HepG2 (cell line): Measurements from ENCODE around the gene CHSY3. TPM values are rescaled to one million over a fixed set of nuclear protein-coding genes. Genes with fewer than 3 reads are reported as not detected.

ENCODE experiments used
- ATAC-seq: fragments of 200-7000 bp; cut with Tn5 transposase; 3 replicates; pipeline ENCODE4 v1.9.1; 2020; ENCODE audit warnings: mild to moderate bottlenecking, moderate library complexity
- BruUV-seq: library from RNA; stranded (reverse); fragments of 400-500 nt; replicated peaks from 2 replicates; lab custom pipeline; 2021; lab: Mats Ljungman, UMichigan
- CTCF ChIA-PET: fragments of 300-600 bp; formaldehyde crosslinking; extraction: SDS; loops from one replicate; lab custom pipeline; 2021; ENCODE audit warnings: low total read pairs, inconsistent platforms, low intra/inter-chr PET ratio; lab: Yijun Ruan, JAX
- POLR2A ChIA-PET: fragments of 350-600 bp; sonication (Branson Sonifier 250); formaldehyde crosslinking; loops from one replicate; lab custom pipeline; 2020; ENCODE audit warnings: antibody characterized with exemption, inconsistent platforms; lab: Yijun Ruan, JAX
- DNase-seq: peaks from one replicate; pipeline ENCODE4 v3.0.0-alpha.2; 2015; ENCODE audit warnings: low spot score
- FAIRE-seq: peaks from 3 replicates; lab custom pipeline; 2011; peaks lifted over from hg19 to GRCh38; lab: Jason Lieb, UNC
- H2AFZ ChIP-seq: one replicate; pipeline ENCODE4 v1.6.1; 2011; ENCODE audit warnings: low read length, inconsistent platforms
- H3K27ac ChIP-seq: fragments of 300-600 bp; 3 replicates; pipeline ENCODE4 v1.8.0; 2011; ENCODE audit warnings: mixed run types, mild to moderate bottlenecking, mixed read lengths, low read length, inconsistent platforms; ENCODE audit not compliant: insufficient read depth; ENCODE audit errors: extremely low read length
- H3K27me3 ChIP-seq, 2 experiments: fragments of 200-600 bp in 1 of 2; 2 replicates in 1 of 2; 3 replicates in 1 of 2; pipeline versions ENCODE4 v1.6.0 to v1.8.0; 2011; ENCODE audit warnings: low read length in 2 of 2, mild to moderate bottlenecking in 2 of 2, moderate library complexity in 2 of 2, inconsistent platforms in 1 of 2; ENCODE audit not compliant: insufficient read depth in 2 of 2, control insufficient read depth in 1 of 2
- H3K36me3 ChIP-seq, 2 experiments: fragments of 200-600 bp in 1 of 2; replicated peaks in 1 of 2; 2 replicates in 1 of 2; 3 replicates in 1 of 2; pipeline versions ENCODE4 v1.5.1 to v1.8.0; 2011; ENCODE audit warnings: low read length in 2 of 2, inconsistent platforms in 1 of 2; ENCODE audit not compliant: insufficient read depth in 2 of 2, control insufficient read depth in 1 of 2
- H3K4me1 ChIP-seq: 2 replicates; pipeline ENCODE4 v1.5.1; 2012; ENCODE audit warnings: low read length, inconsistent platforms; ENCODE audit not compliant: insufficient read depth
- H3K4me2 ChIP-seq: 2 replicates; pipeline ENCODE4 v1.6.0; 2011; ENCODE audit warnings: low read depth, low read length, inconsistent platforms
- H3K4me3 ChIP-seq, 3 experiments: fragments of 200-600 bp in 1 of 3; sonication (generic), shearing (Covaris generic) in 1 of 3; replicated peaks in 1 of 3; 2 replicates each; pipeline ENCODE4 v1.5.1; 2011 to 2016; ENCODE audit warnings: low read length in 3 of 3, inconsistent platforms in 2 of 3, low read depth in 2 of 3, mild to moderate bottlenecking in 2 of 3, control low read depth in 1 of 3, mixed read lengths in 1 of 3; ENCODE audit not compliant: insufficient read depth in 1 of 3
- H3K79me2 ChIP-seq: one replicate; pipeline ENCODE4 v1.6.1; 2011; ENCODE audit warnings: low read length, inconsistent platforms; ENCODE audit not compliant: insufficient read depth
- H3K9ac ChIP-seq: 2 replicates; pipeline ENCODE4 v1.6.0; 2011; ENCODE audit warnings: mild to moderate bottlenecking, low read depth, low read length, inconsistent platforms; ENCODE audit not compliant: insufficient read depth
- H3K9me3 ChIP-seq: 2 replicates; pipeline ENCODE4 v1.5.1; 2012; ENCODE audit warnings: mild to moderate bottlenecking, low read length
- H4K20me1 ChIP-seq: 2 replicates; pipeline ENCODE4 v1.6.0; 2011; ENCODE audit warnings: inconsistent platforms, mild to moderate bottlenecking, low read length, moderate library complexity; ENCODE audit not compliant: insufficient read depth
- DPF2 ChIP-seq: sonication (generic); formaldehyde crosslinking; IDR thresholded peaks from 2 replicates; pipeline ENCODE4 v1.4.0; 2020; ENCODE audit warnings: mild to moderate bottlenecking, low read depth, missing genetic modification reagents, borderline replicate concordance
- E2F2 ChIP-seq: sonication (generic); formaldehyde crosslinking; IDR thresholded peaks from 2 replicates; pipeline ENCODE4 v1.4.0; 2020; ENCODE audit warnings: missing genetic modification reagents, borderline replicate concordance
- FOXM1 ChIP-seq: sonication (generic); formaldehyde crosslinking; IDR thresholded peaks from 2 replicates; pipeline ENCODE4 v1.5.0; 2020; ENCODE audit warnings: missing genetic modification reagents
- HNF1B ChIP-seq: sonication (generic); formaldehyde crosslinking; IDR thresholded peaks from 2 replicates; pipeline ENCODE4 v1.5.1; 2020; ENCODE audit warnings: mild to moderate bottlenecking, moderate library complexity, missing genetic modification reagents
- IRF9 ChIP-seq: sonication (generic); formaldehyde crosslinking; IDR thresholded peaks from 2 replicates; pipeline ENCODE4 v1.8.0; 2022; ENCODE audit warnings: missing genetic modification reagents, mild to moderate bottlenecking, borderline replicate concordance
- KLF13 ChIP-seq: sonication (generic); formaldehyde crosslinking; IDR thresholded peaks from 2 replicates; pipeline ENCODE4 v1.4.0; 2020; ENCODE audit warnings: mild to moderate bottlenecking, missing genetic modification reagents
- LBX2 ChIP-seq: sonication (generic); formaldehyde crosslinking; IDR thresholded peaks from 2 replicates; pipeline ENCODE4 v1.5.0; 2020; ENCODE audit warnings: missing genetic modification reagents, mild to moderate bottlenecking, borderline replicate concordance
- NCOA1 ChIP-seq: sonication (generic); formaldehyde crosslinking; IDR thresholded peaks from 2 replicates; pipeline ENCODE4 v1.9.0; 2021; ENCODE audit warnings: missing genetic modification reagents
- NCOA5 ChIP-seq: sonication (generic); formaldehyde crosslinking; IDR thresholded peaks from 2 replicates; pipeline ENCODE4 v1.4.0; 2020; ENCODE audit warnings: missing genetic modification reagents
- NR2F1 ChIP-seq, 2 experiments: fragments of 450-650 bp in 1 of 2; formaldehyde crosslinking in 1 of 2; IDR thresholded peaks; 2 replicates each; pipeline versions ENCODE4 v1.5.0 to v1.6.1; 2016 to 2020; ENCODE audit warnings: mild to moderate bottlenecking in 1 of 2, missing compliant biosample characterization in 1 of 2, missing genetic modification reagents in 1 of 2, moderate library complexity in 1 of 2
- SAFB2 ChIP-seq: sonication (generic); formaldehyde crosslinking; IDR thresholded peaks from 2 replicates; pipeline ENCODE4 v1.5.1; 2020; ENCODE audit warnings: missing genetic modification reagents, low read depth, mild to moderate bottlenecking, borderline replicate concordance
- SRSF9 ChIP-seq: fragments of 200-400 bp; formaldehyde crosslinking; IDR thresholded peaks from 2 replicates; pipeline ENCODE4 v1.6.1; 2018; ENCODE audit warnings: borderline replicate concordance, mild to moderate bottlenecking, low read depth, low read length; ENCODE audit not compliant: insufficient read depth, poor library complexity, severe bottlenecking
- SYNCRIP ChIP-seq: fragments of 200-400 bp; formaldehyde crosslinking; IDR thresholded peaks from 2 replicates; pipeline ENCODE4 v1.6.1; 2018; ENCODE audit warnings: mild to moderate bottlenecking, low read depth, low read length; ENCODE audit not compliant: insufficient read depth
- TFDP2 ChIP-seq: sonication (generic); formaldehyde crosslinking; IDR thresholded peaks from 2 replicates; pipeline ENCODE4 v1.4.0; 2020; ENCODE audit warnings: missing genetic modification reagents
- TGIF2 ChIP-seq: IDR thresholded peaks from 2 replicates; pipeline ENCODE4 v1.6.1; 2016; ENCODE audit warnings: control low read depth, missing compliant biosample characterization
- ZNF563 ChIP-seq: sonication (generic); formaldehyde crosslinking; IDR thresholded peaks from 2 replicates; pipeline ENCODE4 v1.8.0; 2022; ENCODE audit warnings: mild to moderate bottlenecking, moderate library complexity, missing genetic modification reagents
- ZSCAN9 ChIP-seq: IDR thresholded peaks from 2 replicates; pipeline ENCODE4 v1.6.1; 2016; ENCODE audit warnings: borderline replicate concordance
- WGBS: methylation state at CpG from one replicate; pipeline ENCODE4 v1.1.6; 2017; ENCODE audit warnings: low lambda C conversion rate; 5-methylcytosine and 5-hydroxymethylcytosine counted together
- in situ Hi-C: cut with HindIII; loops from 2 replicates; pipeline ENCODE4 v1.10.0; 2017; ENCODE audit warnings: low pct_unique_long_range_greater_than_20kb; ENCODE audit not compliant: extremely low pct_ligation_motif_present
- intact Hi-C: fragments of 100-400 bp; cut with micrococcal nuclease; formaldehyde crosslinking; loops from one replicate; pipeline ENCODE4 v1.10.0; 2022; ENCODE audit not compliant: unreplicated experiment
- polyA plus RNA-seq, 8 experiments: library from polyadenylated mRNA; depleted of rRNA in 3 of 8; stranded (reverse) in 7 of 8; unstranded in 1 of 8; fragments of >200 nt; fragmentation: Illumina TruSeq in 4 of 8; extraction: Trizol in 4 of 8; gene quantifications; 2 replicates each; pipeline versions ENCODE4 v1.2.1 to v1.2.3, GENCODE V29; 2011 to 2016; ENCODE audit warnings: low read depth in 4 of 8, missing spikeins in 1 of 8, mixed read lengths in 1 of 8; ENCODE audit not compliant: insufficient read depth in 1 of 8
- total RNA-seq, 5 experiments: library from RNA; depleted of rRNA; stranded (reverse); fragments of >200 nt; fragmentation: Illumina TruSeq; extraction: Trizol; gene quantifications; 2 replicates each; pipeline ENCODE4 v1.2.3, GENCODE V29; 2016; ENCODE audit warnings: low read depth in 1 of 5

Gene CHSY3
- total and polyA plus RNA-seq, 2 of the 13 experiments (the other 11 are each of a cell fraction or from before 2014, with no cell fraction given), result 0.26 to 4.1 TPM

GRCh38 chr5:130164966-130165365, 260.7 kb downstream of the CHSY3 start:
- BruUV-seq, result no TSS peak
- no peaks in the 10 kb centered on the region for H3K36me3 ChIP-seq
- no peaks in the 10 kb centered on the region for H3K27me3 ChIP-seq
- POLR2A ChIA-PET, result no interaction called here
- H3K27ac ChIP-seq, result no peak overlapping the region
- H3K4me2 ChIP-seq, result no peak overlapping the region
- CTCF ChIA-PET, result no interaction called here
- no peaks in the 10 kb centered on the region for H3K4me1 ChIP-seq
- in situ Hi-C loops (no loop called here), intact Hi-C loops (no loop called here)
- no peaks in the 10 kb centered on the region for H3K9me3 ChIP-seq
- no peak for ATAC-seq
- H3K4me3 ChIP-seq, result no peak overlapping the region
- TF ChIP-seq ZNF563 (CRISPR knock-in tag) (no peak), SYNCRIP (no peak), NCOA5 (CRISPR knock-in tag) (no peak), KLF13 (CRISPR knock-in tag) (no peak), TGIF2 (no peak), FOXM1 (CRISPR knock-in tag) (no peak), SAFB2 (CRISPR knock-in tag) (no peak), E2F2 (CRISPR knock-in tag) (no peak), HNF1B (CRISPR knock-in tag) (no peak), IRF9 (no peak), DPF2 (no peak), TFDP2 (CRISPR knock-in tag) (no peak), SRSF9 (no peak), NR2F1 (CRISPR knock-in tag; IDR thresholded peaks at IDR 0.05) (no peak), LBX2 (CRISPR knock-in tag) (no peak), ZSCAN9 (CRISPR knock-in tag) (no peak), NCOA1 (CRISPR knock-in tag) (no peak)
- H4K20me1 ChIP-seq, result no peaks in the 10 kb centered on the region
- H3K79me2 ChIP-seq, result no peaks in the 10 kb centered on the region
- no peak overlapping the region for H3K9ac ChIP-seq
- FAIRE-seq, result no peak
- no peak overlapping the region for H2AFZ ChIP-seq
- DNase-seq, result no peak
- 8% methylated on average over 3 of the region's 3 CpGs for WGBS
